Gastroesophageal sphincter (tissue), 3 donors: Measurements from ENCODE around the gene TUBE1.

Experiments used
- CTCF ChIP-seq, 4 experiments: fragments of 200-600 bp in 2 of 4; fragments of 450-650 bp in 2 of 4; sonication (generic) in 1 of 4; IDR thresholded peaks; one replicate each; pipeline ENCODE4 v1.5.1; 2017 to 2019; ENCODE audit warnings: antibody characterized with exemption in 4 of 4, mild to moderate bottlenecking in 2 of 4, moderate library complexity in 2 of 4
- EP300 ChIP-seq: sonication (generic); formaldehyde crosslinking; IDR thresholded peaks from one replicate; pipeline ENCODE4 v1.6.1; 2017; ENCODE audit warnings: antibody characterized with exemption, mild to moderate bottlenecking

- TF ChIP-seq CTCF (IDR thresholded peaks at IDR 0.05) (no peak), EP300 (no peak)
Measured at GRCh38 chr6:112087916-112088315, 634 bp upstream of the TUBE1 start.
